ENCODE measurements around the gene MRPL32. TPM values are rescaled to one million over a fixed set of nuclear protein-coding genes. Genes with fewer than 3 reads are reported as not detected.

The MRPL32 gene
- total RNA-seq, 2 donors from 2014 or later: 15.5 to 25.7 TPM

DNA sequence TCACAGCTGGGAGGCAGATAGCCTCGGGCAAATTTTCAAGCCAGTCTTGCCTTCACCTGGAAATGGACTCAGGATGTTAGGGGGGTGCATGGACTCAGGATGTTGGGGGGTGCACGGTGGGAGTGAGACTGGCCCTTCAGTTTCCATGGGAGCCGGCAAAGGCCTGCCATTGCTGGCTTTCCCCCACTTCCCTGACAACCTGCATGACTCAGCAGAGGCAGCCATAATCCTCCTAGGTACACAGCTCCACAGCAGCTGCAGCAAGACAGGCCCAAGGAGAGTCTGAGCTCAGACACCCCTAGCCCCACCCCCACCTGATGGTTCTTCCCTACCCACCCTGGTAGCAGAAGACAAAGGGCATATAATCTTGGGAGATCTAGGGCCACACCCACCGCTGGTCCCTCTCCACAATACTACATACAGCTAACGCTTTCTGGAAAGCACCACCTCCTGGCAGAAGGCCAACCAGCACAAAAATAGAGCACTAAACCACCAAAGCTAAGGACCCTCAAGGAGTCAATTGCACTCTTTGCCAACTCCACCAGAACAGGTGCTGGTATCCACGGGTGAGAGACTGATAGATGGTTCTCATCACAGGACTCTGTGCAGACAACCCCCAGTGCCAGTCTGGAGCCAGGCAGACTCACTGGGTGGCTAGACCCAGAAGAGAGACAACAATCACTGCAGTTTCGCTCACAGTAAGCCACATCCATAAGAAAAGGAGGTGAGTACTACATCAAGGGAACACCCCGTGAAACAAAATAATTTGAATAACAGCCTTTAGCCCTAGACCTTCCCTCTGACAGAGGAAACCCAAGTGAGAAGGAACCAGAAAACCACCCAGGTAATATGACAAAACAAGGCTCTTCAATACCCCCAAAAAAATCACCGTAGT, 38.6 kb upstream of the MRPL32 start:
- Histone ChIP-seq H3K27ac (no peak overlapping the region), H3K4me3 (no peak overlapping the region), H3K9me3 (no peaks in the 10 kb centered on the region), H3K36me3 (replicated peaks in 1 of 2; ENCODE audit: insufficient read depth in 1 of 2, low read depth in 2 of 2) (no peaks in the 10 kb centered on the region), H3K4me1 (no peaks in the 10 kb centered on the region), H3K27me3 (no peaks in the 10 kb centered on the region)
- DNase-seq (no peak), ATAC-seq (no peak)
- WGBS, 2 donors: 89 to 90% methylated on average over 9 of the region's 9 CpGs
- no peak for TF ChIP-seq POLR2A (IDR thresholded peaks at IDR 0.05)
- TF ChIP-seq, protein P1, sequence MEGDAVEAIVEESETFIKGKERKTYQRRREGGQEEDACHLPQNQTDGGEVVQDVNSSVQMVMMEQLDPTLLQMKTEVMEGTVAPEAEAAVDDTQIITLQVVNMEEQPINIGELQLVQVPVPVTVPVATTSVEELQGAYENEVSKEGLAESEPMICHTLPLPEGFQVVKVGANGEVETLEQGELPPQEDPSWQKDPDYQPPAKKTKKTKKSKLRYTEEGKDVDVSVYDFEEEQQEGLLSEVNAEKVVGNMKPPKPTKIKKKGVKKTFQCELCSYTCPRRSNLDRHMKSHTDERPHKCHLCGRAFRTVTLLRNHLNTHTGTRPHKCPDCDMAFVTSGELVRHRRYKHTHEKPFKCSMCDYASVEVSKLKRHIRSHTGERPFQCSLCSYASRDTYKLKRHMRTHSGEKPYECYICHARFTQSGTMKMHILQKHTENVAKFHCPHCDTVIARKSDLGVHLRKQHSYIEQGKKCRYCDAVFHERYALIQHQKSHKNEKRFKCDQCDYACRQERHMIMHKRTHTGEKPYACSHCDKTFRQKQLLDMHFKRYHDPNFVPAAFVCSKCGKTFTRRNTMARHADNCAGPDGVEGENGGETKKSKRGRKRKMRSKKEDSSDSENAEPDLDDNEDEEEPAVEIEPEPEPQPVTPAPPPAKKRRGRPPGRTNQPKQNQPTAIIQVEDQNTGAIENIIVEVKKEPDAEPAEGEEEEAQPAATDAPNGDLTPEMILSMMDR (IDR thresholded peaks at IDR 0.05): no peak
- intact Hi-C loops (cut with DNase I): no loop called here

DNA sequence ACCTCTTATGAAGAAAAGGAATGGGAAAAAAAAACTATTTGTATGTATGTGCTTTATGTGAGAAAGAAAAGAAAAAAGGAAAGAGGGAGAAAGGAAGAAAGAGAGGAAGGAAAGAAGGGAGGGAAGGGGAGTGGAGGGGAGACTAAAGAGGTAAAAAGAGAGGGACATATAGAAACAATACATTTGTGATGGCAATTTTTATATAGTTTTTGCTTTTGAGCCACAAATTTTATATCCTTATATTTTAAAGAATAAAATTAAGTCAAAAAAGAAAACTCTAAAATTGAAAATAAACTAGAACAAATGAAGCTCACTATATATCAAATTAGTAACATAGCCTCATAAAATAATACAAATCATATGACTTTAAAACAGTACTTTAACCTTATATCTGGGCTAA, 31.3 kb upstream of the MRPL32 start:
- Histone ChIP-seq H3K4me3 (no peak overlapping the region), H3K27me3 (no peaks in the 10 kb centered on the region), H3K9me3 (no peaks in the 10 kb centered on the region), H3K27ac (no peak overlapping the region), H3K4me1 (no peaks in the 10 kb centered on the region), H3K36me3 (replicated peaks in 1 of 2; ENCODE audit: insufficient read depth in 1 of 2, low read depth in 2 of 2) (no peaks in the 10 kb centered on the region)
- ATAC-seq (no peak), DNase-seq (no peak)
- TF ChIP-seq, protein P1 (IDR thresholded peaks at IDR 0.05): no peak
- TF ChIP-seq POLR2A (IDR thresholded peaks at IDR 0.05): no peak
- intact Hi-C loops (cut with DNase I): no loop called here

DNA sequence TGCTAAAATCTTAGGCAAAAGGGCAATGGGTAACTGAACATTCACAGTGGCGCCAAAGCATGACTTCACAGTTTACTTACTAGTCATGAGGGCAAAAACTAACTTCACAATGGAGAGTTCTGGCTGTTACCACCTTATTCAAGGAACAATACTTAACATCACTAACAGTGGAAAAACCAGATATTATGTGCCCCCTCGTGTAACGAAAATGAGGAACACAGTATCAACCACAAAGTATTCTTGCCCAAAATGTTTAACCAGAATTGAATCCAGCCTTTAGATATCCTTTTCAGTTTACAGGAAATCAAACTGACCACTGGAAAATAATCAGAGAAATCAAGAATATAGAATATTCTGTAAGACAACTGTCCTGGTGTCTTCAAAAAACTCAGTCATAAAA, 29.8 kb upstream of the MRPL32 start:
- TF ChIP-seq, protein P1 (IDR thresholded peaks at IDR 0.05): no peak
- no peak for TF ChIP-seq POLR2A (IDR thresholded peaks at IDR 0.05)
- Histone ChIP-seq H3K4me1 (peaks cover 1% of the 10 kb centered on the region), H3K27me3 (no peaks in the 10 kb centered on the region), H3K9me3 (no peaks in the 10 kb centered on the region), H3K27ac (no peak overlapping the region), H3K36me3 (replicated peaks in 1 of 2; ENCODE audit: insufficient read depth in 1 of 2, low read depth in 2 of 2) (no peaks in the 10 kb centered on the region), H3K4me3 (no peak overlapping the region)
- WGBS, 2 donors: 51 to 61% methylated on average over 3 of the region's 3 CpGs
- intact Hi-C loops (cut with DNase I): no loop called here
- DNase-seq (no peak), ATAC-seq (no peak)

DNA sequence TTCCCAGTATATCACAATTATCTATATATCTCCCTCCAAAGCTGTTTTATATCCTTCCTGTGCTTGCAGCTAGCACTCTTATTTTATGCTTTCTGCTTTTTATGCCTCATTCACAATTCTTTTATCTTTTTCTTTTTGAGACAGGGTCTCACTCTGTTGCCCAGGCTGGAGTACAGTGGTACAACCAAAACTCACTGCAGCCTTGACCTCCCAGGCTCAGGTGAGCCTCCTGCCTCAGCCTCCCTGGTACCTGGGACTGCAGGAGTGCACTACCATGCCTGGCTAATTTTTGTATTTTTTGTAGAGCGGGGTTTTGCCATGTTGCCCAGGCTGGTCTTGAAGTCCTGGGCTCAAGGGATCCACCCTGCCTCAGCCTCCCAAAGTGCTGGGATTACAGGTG, 26.0 kb upstream of the MRPL32 start:
- no peaks in the 10 kb centered on the region for H3K36me3 ChIP-seq (replicated peaks in 1 of 2; ENCODE audit: insufficient read depth in 1 of 2, low read depth in 2 of 2)
- H3K9me3 ChIP-seq: no peaks in the 10 kb centered on the region
- ATAC-seq: no peak
- intact Hi-C loops (cut with DNase I): no loop called here
- WGBS, 2 donors: 94 to 100% methylated on average over 1 of the region's 1 CpG
- DNase-seq: no peak
- H3K27ac ChIP-seq: no peak overlapping the region
- H3K27me3 ChIP-seq: no peaks in the 10 kb centered on the region
- no peak overlapping the region for H3K4me3 ChIP-seq
- peaks cover 40% of the 10 kb centered on the region for H3K4me1 ChIP-seq
- TF ChIP-seq POLR2A (IDR thresholded peaks at IDR 0.05): no peak
- TF ChIP-seq, protein P1 (IDR thresholded peaks at IDR 0.05): no peak

DNA sequence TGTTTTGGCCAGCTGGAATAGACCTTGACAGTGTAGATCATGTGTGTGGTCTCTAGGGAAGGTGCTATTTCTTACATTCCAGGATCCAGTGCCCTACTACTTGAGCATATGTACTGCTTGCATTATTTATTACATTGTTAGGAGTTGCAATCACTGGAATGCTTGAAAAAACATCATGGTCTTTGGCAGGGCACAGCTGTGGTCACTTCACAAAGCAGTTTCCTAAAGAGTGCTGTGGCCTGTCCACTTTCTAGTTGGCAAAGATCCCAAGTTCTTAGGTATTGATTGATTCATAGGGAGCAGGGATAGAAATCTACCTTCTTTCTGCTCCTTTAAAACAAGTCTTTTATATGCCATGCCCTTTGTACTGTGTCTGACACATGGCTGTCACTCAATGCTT, 24.9 kb upstream of the MRPL32 start:
- H3K4me1 ChIP-seq: peaks cover 43% of the 10 kb centered on the region
- H3K36me3 ChIP-seq (replicated peaks in 1 of 2; ENCODE audit: insufficient read depth in 1 of 2, low read depth in 2 of 2): no peaks in the 10 kb centered on the region
- H3K27ac ChIP-seq: no peak overlapping the region
- no peak for TF ChIP-seq POLR2A (IDR thresholded peaks at IDR 0.05)
- TF ChIP-seq, protein P1 (IDR thresholded peaks at IDR 0.05): no peak
- intact Hi-C loops (cut with DNase I): no loop called here
- DNase-seq (no peak), ATAC-seq (no peak)
- H3K27me3 ChIP-seq: no peaks in the 10 kb centered on the region
- no peaks in the 10 kb centered on the region for H3K9me3 ChIP-seq
- H3K4me3 ChIP-seq: no peak overlapping the region

All from body of pancreas (tissue), 4 donors.